Measurements from ENCODE around the gene PPP1CA.

Gene PPP1CA

DNA sequence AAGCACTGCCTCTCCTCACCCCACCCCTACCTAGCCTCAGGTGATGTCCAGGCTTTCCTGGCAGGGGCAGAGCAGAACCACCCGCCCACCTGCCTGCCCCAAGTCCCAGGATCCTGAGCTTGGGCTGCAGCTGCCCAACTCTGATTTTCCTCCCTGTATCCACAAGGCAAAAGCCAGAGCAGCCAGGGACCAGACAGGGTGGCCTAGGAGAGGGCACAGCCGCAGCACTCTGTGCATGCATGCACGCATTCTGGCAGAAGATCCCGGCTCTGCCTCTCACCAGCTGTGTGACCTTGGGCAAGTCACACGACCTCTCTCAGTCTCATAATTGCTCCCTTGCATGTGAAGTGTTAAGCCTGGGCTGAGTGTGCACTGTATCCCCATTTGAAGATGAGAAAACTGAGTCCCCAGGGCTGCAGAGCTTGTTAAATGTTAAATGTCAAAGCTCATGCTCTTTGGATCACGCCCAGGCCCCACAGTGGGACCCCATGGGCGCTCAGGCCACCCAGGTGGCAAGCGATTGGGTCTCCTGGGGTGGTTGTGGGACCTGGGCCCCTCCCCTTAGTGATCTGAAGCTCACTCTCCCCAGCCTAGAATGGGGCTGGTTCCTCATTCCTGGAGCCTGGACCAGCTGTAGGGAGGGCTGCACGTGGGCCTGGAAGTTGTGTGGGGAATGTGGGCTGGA, 11.0 kb upstream of the PPP1CA start:
- no peak for DNase-seq (ENCODE audit: extremely low read depth, low read depth)
- TF ChIP-seq, protein P1, sequence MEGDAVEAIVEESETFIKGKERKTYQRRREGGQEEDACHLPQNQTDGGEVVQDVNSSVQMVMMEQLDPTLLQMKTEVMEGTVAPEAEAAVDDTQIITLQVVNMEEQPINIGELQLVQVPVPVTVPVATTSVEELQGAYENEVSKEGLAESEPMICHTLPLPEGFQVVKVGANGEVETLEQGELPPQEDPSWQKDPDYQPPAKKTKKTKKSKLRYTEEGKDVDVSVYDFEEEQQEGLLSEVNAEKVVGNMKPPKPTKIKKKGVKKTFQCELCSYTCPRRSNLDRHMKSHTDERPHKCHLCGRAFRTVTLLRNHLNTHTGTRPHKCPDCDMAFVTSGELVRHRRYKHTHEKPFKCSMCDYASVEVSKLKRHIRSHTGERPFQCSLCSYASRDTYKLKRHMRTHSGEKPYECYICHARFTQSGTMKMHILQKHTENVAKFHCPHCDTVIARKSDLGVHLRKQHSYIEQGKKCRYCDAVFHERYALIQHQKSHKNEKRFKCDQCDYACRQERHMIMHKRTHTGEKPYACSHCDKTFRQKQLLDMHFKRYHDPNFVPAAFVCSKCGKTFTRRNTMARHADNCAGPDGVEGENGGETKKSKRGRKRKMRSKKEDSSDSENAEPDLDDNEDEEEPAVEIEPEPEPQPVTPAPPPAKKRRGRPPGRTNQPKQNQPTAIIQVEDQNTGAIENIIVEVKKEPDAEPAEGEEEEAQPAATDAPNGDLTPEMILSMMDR (IDR thresholded peaks at IDR 0.05; ENCODE audit: low read depth, low read length) = no peak

DNA sequence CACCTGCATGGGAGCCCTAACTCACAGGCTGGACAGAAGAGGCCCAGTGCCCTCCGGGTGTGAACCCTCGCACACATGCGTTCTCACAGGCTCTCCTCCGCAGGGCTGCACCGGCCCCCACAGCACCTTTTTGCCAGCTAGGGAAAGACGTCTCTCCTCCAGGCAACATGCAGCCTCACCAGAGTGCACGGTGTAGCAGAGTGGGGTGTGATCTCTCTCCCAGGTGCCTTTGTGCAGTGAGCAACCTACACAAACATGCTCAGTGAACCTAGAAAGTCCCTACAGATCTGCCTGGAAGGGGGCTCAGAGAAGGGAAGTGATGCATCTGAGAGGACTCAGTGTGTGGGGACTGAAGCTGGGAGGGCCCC, 10.1 kb upstream of the PPP1CA start:
- TF ChIP-seq, protein P1 (IDR thresholded peaks at IDR 0.05; ENCODE audit: low read depth, low read length) = no peak
- DNase-seq (ENCODE audit: extremely low read depth, low read depth) = no peak

DNA sequence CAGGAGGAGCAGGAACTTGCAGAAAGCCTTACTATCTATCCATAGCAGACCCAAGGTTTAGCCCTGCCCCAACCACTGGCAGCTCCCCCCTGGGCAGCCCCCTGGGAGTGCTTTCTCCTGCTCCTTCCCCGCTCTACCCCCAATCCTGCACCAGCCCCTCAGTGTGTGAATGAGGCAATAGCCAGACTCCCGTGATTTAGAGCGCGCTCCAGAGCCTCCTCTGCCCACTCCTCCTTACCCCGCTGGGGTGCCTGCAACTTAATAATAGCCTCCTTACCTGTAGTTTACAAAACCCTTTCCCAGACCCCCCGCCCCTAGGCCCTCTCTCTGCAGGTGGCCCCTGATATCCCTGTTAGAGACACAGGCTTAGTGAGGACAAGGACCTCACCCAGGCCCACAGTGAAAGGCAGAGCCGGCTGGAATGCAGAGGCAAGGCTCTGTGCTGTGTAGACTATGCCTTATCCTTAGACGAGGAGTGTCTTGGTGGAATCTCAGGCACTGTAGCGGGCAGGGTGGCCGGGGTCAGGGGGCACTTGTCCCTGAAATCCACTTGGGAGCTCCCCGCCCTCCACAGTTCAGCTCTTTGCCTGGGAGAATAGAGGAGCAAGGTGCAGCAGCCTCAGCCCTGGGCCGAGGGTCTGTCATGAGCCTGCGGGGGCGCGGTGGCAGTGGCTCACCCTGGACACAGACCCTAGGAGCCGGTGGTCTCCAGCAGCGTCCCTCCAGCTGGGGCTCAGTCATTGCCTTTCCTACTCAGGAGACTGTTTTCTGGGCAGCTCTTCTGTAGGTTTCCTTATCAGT, 9.5 kb upstream of the PPP1CA start:
- TF ChIP-seq, protein P1 (IDR thresholded peaks at IDR 0.05; ENCODE audit: low read depth, low read length) = no peak
- no peak for DNase-seq (ENCODE audit: extremely low read depth, low read depth)

DNA sequence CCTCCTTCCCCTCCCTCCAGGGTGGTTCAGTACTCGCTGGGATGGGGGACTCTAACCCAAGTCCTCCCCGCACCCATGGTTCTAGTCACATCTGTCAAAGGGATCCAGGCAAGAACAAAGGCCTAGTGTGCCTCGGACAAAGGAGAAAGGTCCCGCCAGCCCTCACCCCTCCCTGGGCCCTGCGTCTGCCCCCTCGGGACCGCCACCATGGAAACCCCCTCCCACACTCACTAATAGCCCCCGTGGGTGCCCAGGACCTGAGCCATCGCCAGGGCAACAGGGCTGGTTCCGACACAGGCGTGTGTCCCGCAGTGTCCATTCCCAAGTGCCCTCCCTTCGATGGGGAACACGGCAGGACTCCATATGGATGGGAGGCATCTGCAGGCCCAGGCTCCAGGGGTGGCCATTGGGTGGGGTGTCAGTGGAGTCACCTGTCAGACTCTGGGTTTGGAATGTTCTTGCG, 8.7 kb upstream of the PPP1CA start:
- TF ChIP-seq, protein P1 (IDR thresholded peaks at IDR 0.05; ENCODE audit: low read depth, low read length) = no peak
- DNase-seq (ENCODE audit: extremely low read depth, low read depth) = no peak

DNA sequence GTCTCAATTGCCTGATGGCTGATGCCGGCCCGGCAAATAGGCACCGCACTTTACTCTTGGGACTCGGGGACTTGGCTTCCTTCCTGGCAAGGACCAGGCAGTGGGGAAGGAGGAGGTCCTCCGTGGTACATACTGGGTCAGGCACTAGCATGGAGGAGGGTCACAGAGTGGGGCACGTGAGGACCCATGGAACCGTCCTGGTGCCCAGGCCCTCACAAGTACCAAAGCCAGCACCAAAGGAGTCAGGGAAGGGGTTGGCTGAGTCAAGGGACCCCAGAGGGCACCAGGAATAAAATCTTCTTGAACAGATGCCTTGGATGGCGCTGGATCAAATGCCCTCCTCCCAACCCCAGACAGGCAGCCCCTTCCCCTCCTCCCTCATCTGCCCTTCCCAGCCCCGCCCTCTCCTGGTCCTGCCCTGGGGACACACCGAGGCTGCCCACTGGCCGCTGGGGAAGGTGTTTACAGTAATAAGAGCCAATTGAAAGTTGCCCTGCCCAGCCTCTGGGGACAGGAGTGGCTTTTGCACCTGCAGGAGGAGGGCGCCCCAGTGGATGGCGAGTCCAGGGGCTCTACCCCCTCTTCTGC, 8.2 kb upstream of the PPP1CA start:
- no peak for DNase-seq (ENCODE audit: extremely low read depth, low read depth)
- TF ChIP-seq, protein P1 (IDR thresholded peaks at IDR 0.05; ENCODE audit: low read depth, low read length) = no peak

DNA sequence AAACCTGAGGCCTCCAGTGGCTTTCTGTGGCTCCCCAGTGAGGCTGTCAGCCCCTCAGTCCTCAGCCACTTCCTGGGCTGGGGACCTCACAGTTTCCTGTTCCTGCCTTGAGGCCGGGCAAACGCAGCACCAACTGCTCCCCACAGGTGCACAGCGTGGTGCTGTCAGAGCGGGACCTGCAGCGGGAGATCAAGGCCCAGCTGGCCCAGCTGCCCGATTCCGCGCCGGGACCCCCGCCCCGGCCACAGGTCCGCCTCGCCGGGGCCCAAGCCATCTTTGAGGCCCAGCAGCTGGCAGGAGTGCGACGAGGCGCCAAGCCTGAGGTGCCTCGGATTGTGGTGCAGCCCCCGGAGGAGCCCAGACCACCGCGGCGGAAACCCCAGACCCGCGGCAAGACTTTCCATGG, 7.6 kb upstream of the PPP1CA start:
- TF ChIP-seq, protein P1 (IDR thresholded peaks at IDR 0.05; ENCODE audit: low read depth, low read length) = no peak
- no peak for DNase-seq (ENCODE audit: extremely low read depth, low read depth)
